Endothelial cell of umbilical vein (primary cell): ENCODE data around the gene CDIPT. TPM values are rescaled to one million over a fixed set of nuclear protein-coding genes. Genes with fewer than 3 reads are reported as not detected.

ENCODE experiments used
- Bru-seq: library from RNA; stranded (reverse); fragments of 400-500 nt; gene quantifications from one replicate; lab custom pipeline; 2021; lab: Mats Ljungman, UMichigan
- BruChase-seq, 2 experiments: library from RNA; stranded (reverse); fragments of 400-500 nt; gene quantifications; one replicate each; lab custom pipeline; 2021; lab: Mats Ljungman, UMichigan
- BruUV-seq: library from RNA; stranded (reverse); fragments of 400-500 nt; replicated peaks from 2 replicates; lab custom pipeline; 2021; lab: Mats Ljungman, UMichigan
- CTCF ChIA-PET: fragments of 300-600, 350-600 bp; sonication (Branson Sonifier 250); formaldehyde crosslinking; loops from one replicate; lab custom pipeline; 2021; ENCODE audit warnings: antibody characterized with exemption, inconsistent platforms; lab: Charles Lee
- POLR2A ChIA-PET: fragments of 300-600, 350-600 bp; sonication (Branson Sonifier 250); formaldehyde crosslinking; loops from one replicate; lab custom pipeline; 2021; ENCODE audit warnings: antibody characterized with exemption, inconsistent platforms; lab: Charles Lee
- DNase-seq: peaks from one replicate; pipeline ENCODE4 v3.0.0-alpha.2; 2011; ENCODE audit warnings: low read depth, low spot score
- FAIRE-seq: peaks from 2 replicates; lab custom pipeline; 2011; peaks lifted over from hg19 to GRCh38; lab: Jason Lieb, UNC
- H2AFZ ChIP-seq: 2 replicates; pipeline ENCODE4 v1.6.0; 2012; ENCODE audit warnings: low read depth, low read length, control low read depth, inconsistent platforms
- H3K27ac ChIP-seq: 2 replicates; pipeline ENCODE4 v1.5.1; 2011; ENCODE audit warnings: low read depth, mild to moderate bottlenecking, control low read depth, low read length, moderate library complexity; ENCODE audit not compliant: insufficient read depth
- H3K27me3 ChIP-seq, 2 experiments: 2 replicates each; pipeline versions ENCODE4 v1.6.0 to v1.6.1; 2011; ENCODE audit warnings: low read length in 2 of 2, mixed read lengths in 1 of 2; ENCODE audit not compliant: control insufficient read depth in 2 of 2, insufficient read depth in 2 of 2
- H3K36me3 ChIP-seq, 2 experiments: 2 replicates in 1 of 2; 3 replicates in 1 of 2; pipeline ENCODE4 v1.5.1; 2011; ENCODE audit warnings: low read length in 2 of 2, mild to moderate bottlenecking in 1 of 2, moderate library complexity in 1 of 2; ENCODE audit not compliant: control insufficient read depth in 2 of 2, insufficient read depth in 2 of 2; ENCODE audit errors: extremely low read depth in 1 of 2
- H3K4me1 ChIP-seq: 3 replicates; pipeline ENCODE4 v1.5.1; 2011; ENCODE audit warnings: mild to moderate bottlenecking, low read length; ENCODE audit not compliant: control insufficient read depth, insufficient read depth; ENCODE audit errors: extremely low read depth
- H3K4me2 ChIP-seq: 2 replicates; pipeline ENCODE4 v1.6.1; 2011; ENCODE audit warnings: low read length, control low read depth, mixed read lengths; ENCODE audit not compliant: insufficient read depth
- H3K4me3 ChIP-seq, 3 experiments: fragments of 200-600 bp in 1 of 3; sonication (generic), shearing (Covaris generic) in 1 of 3; replicated peaks in 1 of 3; 2 replicates each; pipeline ENCODE4 v1.5.1; 2011 to 2016; ENCODE audit warnings: control low read depth in 3 of 3, low read length in 3 of 3, mild to moderate bottlenecking in 2 of 3, inconsistent platforms in 1 of 3, low read depth in 1 of 3, moderate library complexity in 1 of 3; ENCODE audit not compliant: insufficient read depth in 1 of 3
- H3K79me2 ChIP-seq: 2 replicates; pipeline ENCODE4 v1.6.0; 2012; ENCODE audit warnings: low read length, inconsistent platforms; ENCODE audit not compliant: control insufficient read depth, insufficient read depth
- H3K9ac ChIP-seq: replicated peaks from 2 replicates; pipeline ENCODE3; 2011; ENCODE audit warnings: low read length, control low read depth; ENCODE audit not compliant: insufficient read depth; ENCODE audit errors: extremely low read depth
- H3K9me1 ChIP-seq: replicated peaks from 3 replicates; pipeline ENCODE4 v1.6.0; 2011; ENCODE audit warnings: mild to moderate bottlenecking, low read length; ENCODE audit not compliant: control insufficient read depth, insufficient read depth; ENCODE audit errors: extremely low read depth
- H3K9me3 ChIP-seq: replicated peaks from 2 replicates; pipeline ENCODE4 v1.5.1; 2012; ENCODE audit warnings: low read length, inconsistent platforms; ENCODE audit not compliant: control insufficient read depth, insufficient read depth
- H4K20me1 ChIP-seq: replicated peaks from 2 replicates; pipeline ENCODE3; 2011; ENCODE audit warnings: mild to moderate bottlenecking, low read length; ENCODE audit not compliant: control insufficient read depth, insufficient read depth; ENCODE audit errors: extremely low read depth
- EZH2 ChIP-seq: IDR thresholded peaks from 2 replicates; pipeline ENCODE4 v1.6.1; 2012; ENCODE audit warnings: borderline replicate concordance, low read depth, mild to moderate bottlenecking, moderate library complexity, low read length, inconsistent platforms; ENCODE audit not compliant: severe bottlenecking
- FOS ChIP-seq: IDR thresholded peaks from 2 replicates; pipeline ENCODE4 v1.6.1; 2011; ENCODE audit warnings: mild to moderate bottlenecking, low read length, moderate library complexity, borderline replicate concordance; ENCODE audit not compliant: insufficient read depth
- GATA2 ChIP-seq: IDR thresholded peaks from 2 replicates; pipeline ENCODE4 v1.7.0; 2011; ENCODE audit warnings: low read depth, mild to moderate bottlenecking, moderate library complexity, mixed read lengths, low read length; ENCODE audit not compliant: insufficient read length, insufficient read depth
- JUN ChIP-seq: IDR thresholded peaks from 2 replicates; pipeline ENCODE4 v1.6.1; 2011; ENCODE audit warnings: borderline replicate concordance, low read depth; ENCODE audit not compliant: insufficient read length, insufficient read depth
- MYC ChIP-seq: IDR thresholded peaks from one replicate; pipeline ENCODE4 v1.6.1; 2011; ENCODE audit warnings: mild to moderate bottlenecking, low read depth, low read length
- POLR2A ChIP-seq: IDR thresholded peaks from 2 replicates; pipeline ENCODE4 v1.6.1; 2012; ENCODE audit warnings: low read depth, mild to moderate bottlenecking, control low read depth, low read length
- POLR2AphosphoS5 ChIP-seq: IDR thresholded peaks from 2 replicates; pipeline ENCODE4 v1.6.1; 2012; ENCODE audit warnings: low read depth, mild to moderate bottlenecking, control low read depth, low read length, moderate library complexity; ENCODE audit not compliant: insufficient read depth
- dilution Hi-C: fragments of 300-500 bp; cut with MboI; formaldehyde crosslinking; loops from one replicate; pipeline ENCODE4 v1.15.0; 2019; ENCODE audit warnings: low sequenced_read_pairs; ENCODE audit not compliant: extremely low pct_ligation_motif_present
- intact Hi-C: fragments of 100-400 bp; cut with micrococcal nuclease; formaldehyde crosslinking; loops from one replicate; pipeline ENCODE4 v1.10.0; 2022
- long read RNA-seq: library from polyadenylated mRNA; stranded (forward); transcript quantifications from one replicate; pipeline ENCODE4 v2.0.0, GENCODE V29; 2021
- polyA minus RNA-seq, 3 experiments: library from RNA; depleted of rRNA, polyadenylated mRNA; stranded (reverse); fragments of >200 nt; gene quantifications; 1 replicate in 1 of 3; 2 replicates in 2 of 3; pipeline ENCODE4 v1.2.3, GENCODE V29; 2011
- polyA plus RNA-seq, 4 experiments: library from polyadenylated mRNA; depleted of rRNA in 3 of 4; stranded (reverse) in 3 of 4; unstranded in 1 of 4; fragments of >200 nt; gene quantifications; 2 replicates each; pipeline versions ENCODE4 v1.2.1 to v1.2.3, GENCODE V29; 2011 to 2012; ENCODE audit warnings: missing spikeins in 1 of 4
- total RNA-seq: library from RNA; stranded (reverse); gene quantifications from 2 replicates; pipeline ENCODE4 v1.2.3, GENCODE V29; 2021
- TF ChIP-seq, protein P1 (sequence below), 2 donors: IDR thresholded peaks; 1 replicate in 1 of 2; 2 replicates in 1 of 2; pipeline ENCODE4 v1.5.1; 2011; ENCODE audit warnings: low read length in 2 of 2, mild to moderate bottlenecking in 2 of 2, moderate library complexity in 2 of 2, control low read depth in 1 of 2, inconsistent platforms in 1 of 2, low read depth in 1 of 2; ENCODE audit not compliant: insufficient read depth in 1 of 2; ENCODE audit errors: extremely low read depth in 1 of 2
- TF ChIP-seq, protein P2 (sequence below): IDR thresholded peaks from 2 replicates; pipeline ENCODE4 v1.6.1; 2011; ENCODE audit not compliant: insufficient read depth, insufficient read length

CDIPT gene
- total RNA-seq (67.3 and 68.7 TPM in 2 replicates), polyA plus RNA-seq (161 and 179 TPM in 2 replicates), polyA minus RNA-seq (84.3 and 85.3 TPM in 2 replicates), Bru-seq, nascent RNA (percentile 50 among the genes with signal in this experiment), BruChase-seq, experiment 1, labeled RNA remaining after a 6-hour chase (percentile 90 among the genes with signal in this experiment), BruChase-seq, experiment 2, labeled RNA remaining after a 2-hour chase (percentile 71 among the genes with signal in this experiment)
- polyA plus RNA-seq (2011; cell fraction: cytosol; rRNA removed), result 106 and 114 TPM in 2 replicates
- 48.3 and 54.8 TPM in 2 replicates for polyA plus RNA-seq (2011; cell fraction: nucleus; rRNA removed)
- 89.7 and 115 TPM in 2 replicates for polyA plus RNA-seq (2012)
- polyA minus RNA-seq (2011; cell fraction: cytosol; rRNA and poly(A)+ RNA removed), result 61.1 TPM
- 14.1 and 17.2 TPM in 2 replicates for polyA minus RNA-seq (2011; cell fraction: nucleus; rRNA and poly(A)+ RNA removed)
- long read RNA-seq, transcript CDIPT-207 (5 exons, 1,671 nt), result minor isoform, 13 of 162 reads
- long read RNA-seq, transcript CDIPT-206 (6 exons, 1,015 nt), result minor isoform, 9 of 162 reads
- long read RNA-seq, transcript CDIPT-201 (6 exons, 2,353 nt), result major isoform, 108 of 162 reads
- long read RNA-seq, partial matches to known transcripts, result 7 of 162 reads
- long read RNA-seq, other reads (novel, unspliced or antisense), result 20 of 162 reads

DNA sequence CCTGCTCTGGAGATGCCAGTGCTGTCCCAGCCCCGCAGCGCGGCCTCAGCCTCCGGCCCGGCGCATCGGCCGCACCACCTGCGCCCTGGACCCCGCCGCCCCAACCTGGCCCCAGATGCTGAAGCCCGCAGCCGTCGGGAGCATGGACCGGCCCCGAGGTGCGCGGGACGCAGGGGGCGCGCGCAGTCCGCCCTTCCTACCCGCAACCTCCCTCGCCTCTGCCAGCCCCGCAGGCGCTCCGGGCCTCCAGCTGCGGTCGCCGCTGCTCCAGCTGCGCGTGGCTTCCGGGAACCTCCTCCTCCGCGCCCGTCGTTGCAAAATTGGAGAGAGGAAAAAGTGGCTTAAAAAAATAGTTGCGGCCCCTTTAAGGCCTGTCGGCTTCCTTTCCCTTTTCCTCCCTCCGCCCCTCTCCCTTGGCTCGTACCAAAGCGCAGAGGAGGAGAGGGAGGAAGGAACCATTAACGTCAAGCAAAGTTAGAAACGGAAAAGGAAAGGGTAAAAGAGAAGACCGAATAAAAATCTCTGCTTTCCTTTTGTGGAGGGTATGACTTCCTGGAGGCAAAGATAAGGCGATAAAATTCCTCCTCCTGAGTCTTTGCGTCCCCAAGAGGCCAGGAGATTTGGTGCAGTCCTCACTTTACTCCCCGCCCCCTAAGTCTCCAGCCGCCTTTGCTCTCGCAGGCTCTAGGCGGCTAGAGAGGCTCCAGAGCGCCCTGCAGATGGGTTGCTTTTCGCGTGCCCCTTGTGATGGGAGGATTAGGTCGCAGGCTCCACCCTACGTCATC lies at the start of gene CDIPT:
Gene CDIPT (minus strand): TSS at position 343 of the 785 bp plus-strand sequence. CDS start 369 bp downstream, outside the sequence.
- intact Hi-C loops, result loop anchor here (1.0 to 2.0 kb wide), 8 partner anchors 39 to 158 kb away; partner anchors contain the start of genes INO80E, KIF22, MVP and TAOK2

More for the DNA sequence above, at the start of gene CDIPT:
- dilution Hi-C loops, result no loop called here
- H3K9me3 ChIP-seq, result no peaks in the 10 kb centered on the region
- peak; percentile 99 for FAIRE-seq
- H3K4me2 ChIP-seq, result peak within 1 kb of the TSS; percentile 91
- H3K9ac ChIP-seq, result peak within 1 kb of the TSS; percentile 95
- ChIA-PET POLR2A (no interaction called here), CTCF (interaction anchor here (0.8 to 3.9 kb wide), 8 partner anchors 10 to 110 kb away, joined by 3 to 19 read pairs (median 4); partner anchors contain the start of genes ASPHD1, KIF22 and SEZ6L2)
- DNase-seq, result peak; percentile 96
- peak within 1 kb of the TSS; percentile 100 for H3K27ac ChIP-seq
- TSS peak; percentile 38 for BruUV-seq
- TF ChIP-seq POLR2AphosphoS5 (peak; percentile 65), EZH2 (no peak), JUN (no peak), GATA2 (peak; percentile 58), FOS (no peak), MYC (no peak), POLR2A (peak; percentile 51)
- TF ChIP-seq, protein P1, sequence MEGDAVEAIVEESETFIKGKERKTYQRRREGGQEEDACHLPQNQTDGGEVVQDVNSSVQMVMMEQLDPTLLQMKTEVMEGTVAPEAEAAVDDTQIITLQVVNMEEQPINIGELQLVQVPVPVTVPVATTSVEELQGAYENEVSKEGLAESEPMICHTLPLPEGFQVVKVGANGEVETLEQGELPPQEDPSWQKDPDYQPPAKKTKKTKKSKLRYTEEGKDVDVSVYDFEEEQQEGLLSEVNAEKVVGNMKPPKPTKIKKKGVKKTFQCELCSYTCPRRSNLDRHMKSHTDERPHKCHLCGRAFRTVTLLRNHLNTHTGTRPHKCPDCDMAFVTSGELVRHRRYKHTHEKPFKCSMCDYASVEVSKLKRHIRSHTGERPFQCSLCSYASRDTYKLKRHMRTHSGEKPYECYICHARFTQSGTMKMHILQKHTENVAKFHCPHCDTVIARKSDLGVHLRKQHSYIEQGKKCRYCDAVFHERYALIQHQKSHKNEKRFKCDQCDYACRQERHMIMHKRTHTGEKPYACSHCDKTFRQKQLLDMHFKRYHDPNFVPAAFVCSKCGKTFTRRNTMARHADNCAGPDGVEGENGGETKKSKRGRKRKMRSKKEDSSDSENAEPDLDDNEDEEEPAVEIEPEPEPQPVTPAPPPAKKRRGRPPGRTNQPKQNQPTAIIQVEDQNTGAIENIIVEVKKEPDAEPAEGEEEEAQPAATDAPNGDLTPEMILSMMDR (IDR thresholded peaks at IDR 0.05; ENCODE audit: extremely low read depth in 1 of 2, insufficient read depth in 1 of 2, low read depth in 1 of 2, low read length in 2 of 2), result peak; percentile 53 to 85
- TF ChIP-seq, protein P2, sequence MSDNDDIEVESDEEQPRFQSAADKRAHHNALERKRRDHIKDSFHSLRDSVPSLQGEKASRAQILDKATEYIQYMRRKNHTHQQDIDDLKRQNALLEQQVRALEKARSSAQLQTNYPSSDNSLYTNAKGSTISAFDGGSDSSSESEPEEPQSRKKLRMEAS, result no peak
- peaks cover 14% of the 10 kb centered on the region for H3K79me2 ChIP-seq
- H3K4me1 ChIP-seq, result peaks cover 7% of the 10 kb centered on the region
- no peaks in the 10 kb centered on the region for H3K27me3 ChIP-seq
- no peaks in the 10 kb centered on the region for H4K20me1 ChIP-seq
- no peaks in the 10 kb centered on the region for H3K9me1 ChIP-seq
- H3K4me3 ChIP-seq, result peak within 1 kb of the TSS; percentile 55 to 73 (median 64)
- peaks cover 0 to 19% of the 10 kb centered on the region in 2 experiments for H3K36me3 ChIP-seq
- peak within 1 kb of the TSS; percentile 93 for H2AFZ ChIP-seq
